ENCODE measurements around the gene SYP.

SYP gene

GRCh38 chrX:49163555-49164419 lies 36.2 kb downstream of the SYP start:
- peak; percentile 78 for TF ChIP-seq CTCF (IDR thresholded peaks at IDR 0.05; ENCODE audit: control insufficient read depth, extremely low read depth, insufficient read depth)
- peak overlapping the region; percentile 49 for H3K4me3 ChIP-seq (ENCODE audit: low read depth, low read length)
- peak; percentile 40 for DNase-seq (ENCODE audit: low read depth)

GRCh38 chrX:49162620-49163019 lies 37.4 kb downstream of the SYP start, which contains the start of gene MAGIX:
Gene MAGIX, plus strand, starts transcription at chrX:49162758. Its CDS starts 132 bp downstream, at chrX:49162890.
- H3K4me3 ChIP-seq (ENCODE audit: low read depth, low read length), result peak within 1 kb of the TSS; percentile 49
- DNase-seq (ENCODE audit: low read depth), result no peak
- TF ChIP-seq CTCF (IDR thresholded peaks at IDR 0.05; ENCODE audit: control insufficient read depth, extremely low read depth, insufficient read depth), result no peak

GRCh38 chrX:49161632-49162031 lies 38.4 kb downstream of the SYP start:
- H3K4me3 ChIP-seq (ENCODE audit: low read depth, low read length), result no peak overlapping the region
- TF ChIP-seq CTCF (IDR thresholded peaks at IDR 0.05; ENCODE audit: control insufficient read depth, extremely low read depth, insufficient read depth), result no peak
- DNase-seq (ENCODE audit: low read depth), result no peak

GRCh38 chrX:49160908-49161307 lies 39.1 kb downstream of the SYP start:
- DNase-seq (ENCODE audit: low read depth), result no peak
- no peak overlapping the region for H3K4me3 ChIP-seq (ENCODE audit: low read depth, low read length)
- no peak for TF ChIP-seq CTCF (IDR thresholded peaks at IDR 0.05; ENCODE audit: control insufficient read depth, extremely low read depth, insufficient read depth)

GRCh38 chrX:49157194-49157593 lies 42.8 kb downstream of the SYP start:
- no peak for DNase-seq (ENCODE audit: low read depth)
- TF ChIP-seq CTCF (IDR thresholded peaks at IDR 0.05; ENCODE audit: control insufficient read depth, extremely low read depth, insufficient read depth), result no peak
- no peak overlapping the region for H3K4me3 ChIP-seq (ENCODE audit: low read depth, low read length)

GRCh38 chrX:49155900-49156837 lies 43.8 kb downstream of the SYP start:
- peak; percentile 54 for DNase-seq (ENCODE audit: low read depth)
- TF ChIP-seq CTCF (IDR thresholded peaks at IDR 0.05; ENCODE audit: control insufficient read depth, extremely low read depth, insufficient read depth), result peak; percentile 88
- peak overlapping the region; percentile 54 for H3K4me3 ChIP-seq (ENCODE audit: low read depth, low read length)
